Mesendoderm (in vitro differentiated cells): Measurements from ENCODE around the gene CCDC141.
A peak's percentile ranks its signal among the peaks of the same experiment; 100 is the strongest.

Experiments
- DNase-seq: peaks from one replicate; pipeline ENCODE4 v3.0.0; 2013
- H2AK5ac ChIP-seq: 2 replicates; pipeline ENCODE4 v1.6.1; 2013; ENCODE audit warnings: low read length, inconsistent platforms
- H2BK120ac ChIP-seq: 2 replicates; pipeline ENCODE4 v1.6.1; 2013; ENCODE audit warnings: low read depth, mild to moderate bottlenecking, low read length, moderate library complexity, mixed read lengths
- H2BK15ac ChIP-seq: replicated peaks from 2 replicates; pipeline ENCODE4 v1.6.1; 2013; ENCODE audit warnings: low read depth, mild to moderate bottlenecking, moderate library complexity
- H2BK5ac ChIP-seq: 2 replicates; pipeline ENCODE4 v1.6.1; 2013; ENCODE audit warnings: low read length, inconsistent platforms
- H3K18ac ChIP-seq: 2 replicates; pipeline ENCODE4 v1.6.1; 2013; ENCODE audit warnings: mild to moderate bottlenecking, low read length, mixed read lengths
- H3K23ac ChIP-seq: one replicate; pipeline ENCODE4 v1.6.1; 2013; ENCODE audit warnings: low read length
- H3K27ac ChIP-seq: 2 replicates; pipeline ENCODE4 v1.5.1; 2013; ENCODE audit warnings: low read depth, mild to moderate bottlenecking, inconsistent platforms, low read length, moderate library complexity
- H3K27me3 ChIP-seq: 2 replicates; pipeline ENCODE4 v1.6.1; 2013; ENCODE audit warnings: low read length, control low read depth, mild to moderate bottlenecking, inconsistent platforms; ENCODE audit not compliant: insufficient read depth, poor library complexity
- H3K36me3 ChIP-seq: 2 replicates; pipeline ENCODE4 v1.6.1; 2013; ENCODE audit warnings: low read length, inconsistent platforms; ENCODE audit not compliant: control insufficient read depth, insufficient read depth
- H3K4ac ChIP-seq: one replicate; pipeline ENCODE4 v1.6.1; 2013; ENCODE audit warnings: low read depth, mild to moderate bottlenecking, low read length, moderate library complexity
- H3K4me1 ChIP-seq: 2 replicates; pipeline ENCODE4 v1.6.1; 2013; ENCODE audit warnings: low read depth, low read length, inconsistent platforms; ENCODE audit not compliant: control insufficient read depth
- H3K4me2 ChIP-seq: 2 replicates; pipeline ENCODE4 v1.6.1; 2013; ENCODE audit warnings: low read length
- H3K4me3 ChIP-seq: 2 replicates; pipeline ENCODE4 v1.5.1; 2013; ENCODE audit warnings: mild to moderate bottlenecking, low read length
- H3K56ac ChIP-seq: one replicate; pipeline ENCODE4 v1.6.1; 2013; ENCODE audit warnings: low read length
- H3K79me1 ChIP-seq: 2 replicates; pipeline ENCODE4 v1.6.1; 2013; ENCODE audit warnings: low read length, inconsistent platforms
- H3K79me2 ChIP-seq: 2 replicates; pipeline ENCODE4 v1.6.1; 2013; ENCODE audit warnings: mild to moderate bottlenecking, low read length; ENCODE audit not compliant: control insufficient read depth, insufficient read depth
- H3K9ac ChIP-seq: 2 replicates; pipeline ENCODE4 v1.6.1; 2013; ENCODE audit warnings: low read length, inconsistent platforms
- H4K5ac ChIP-seq: one replicate; pipeline ENCODE4 v1.6.1; 2013; ENCODE audit warnings: low read length
- H4K8ac ChIP-seq: one replicate; pipeline ENCODE4 v1.6.1; 2013; ENCODE audit warnings: low read depth, mild to moderate bottlenecking, control low read depth, low read length, moderate library complexity
- WGBS: extraction: QIAGEN DNeasy Blood & Tissue Kit; methylation state at CpG from one replicate; pipeline ENCODE4 v1.1.7; 2013; ENCODE audit warnings: low lambda C conversion rate, missing lambda C conversion rate; ENCODE audit not compliant: insufficient coverage; ENCODE audit errors: extremely low coverage; 5-methylcytosine and 5-hydroxymethylcytosine counted together

Gene CCDC141

GRCh38 chr2:178881075-178881474 lies 168.9 kb downstream of the CCDC141 start:
- Histone ChIP-seq H2AK5ac (no peak overlapping the region), H3K18ac (no peak overlapping the region), H3K4ac (no peak overlapping the region), H3K79me1 (no peaks in the 10 kb centered on the region), H3K27ac (no peak overlapping the region), H4K5ac (no peak overlapping the region), H3K4me3 (no peak overlapping the region), H3K4me1 (no peaks in the 10 kb centered on the region), H3K27me3 (no peaks in the 10 kb centered on the region), H2BK5ac (no peak overlapping the region), H3K4me2 (no peak overlapping the region), H2BK15ac (no peak overlapping the region), H3K56ac (no peak overlapping the region), H4K8ac (no peak overlapping the region), H3K79me2 (no peaks in the 10 kb centered on the region), H2BK120ac (no peak overlapping the region), H3K9ac (no peak overlapping the region), H3K36me3 (no peaks in the 10 kb centered on the region), H3K23ac (no peak overlapping the region)
- no CpG with 5 or more reads among the region's 1 CpG for whole genome bisulfite sequencing
- DNase-seq, result no peak

- H3K4ac ChIP-seq, result no peak overlapping the region
Measured at GRCh38 chr2:178880257-178880656, 169.7 kb downstream of the CCDC141 start.

DNA sequence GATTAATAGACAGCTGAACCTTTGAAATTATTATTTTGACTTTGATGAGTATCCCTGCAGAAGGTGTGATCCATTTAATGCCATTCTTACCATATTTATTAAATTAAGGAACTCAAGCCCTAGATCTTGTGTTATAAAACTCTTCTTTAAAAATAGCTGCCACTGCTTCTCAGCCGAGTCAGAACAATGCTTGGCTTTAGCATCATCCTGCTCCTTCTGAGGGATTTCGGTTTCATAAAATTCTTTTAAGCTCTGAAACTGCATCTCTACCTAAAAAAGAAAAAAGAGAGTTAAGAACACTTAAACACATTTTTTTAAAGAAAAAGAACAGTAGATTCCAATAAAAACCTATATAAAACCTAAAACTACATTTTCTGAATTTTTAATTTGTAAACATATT lies 172.1 kb downstream of the CCDC141 start:
- WGBS, result no CpG with 5 or more reads among the region's 2 CpGs
- no peaks in the 10 kb centered on the region for H3K4me1 ChIP-seq
- H3K4me3 ChIP-seq, result no peak overlapping the region
- DNase-seq, result no peak
- no peak overlapping the region for H4K5ac ChIP-seq
- no peak overlapping the region for H3K18ac ChIP-seq
- H3K9ac ChIP-seq, result no peak overlapping the region
- H2BK120ac ChIP-seq, result no peak overlapping the region
- no peaks in the 10 kb centered on the region for H3K79me2 ChIP-seq
- H3K56ac ChIP-seq, result no peak overlapping the region
- no peak overlapping the region for H2BK5ac ChIP-seq
- H3K27me3 ChIP-seq, result no peaks in the 10 kb centered on the region
- no peak overlapping the region for H4K8ac ChIP-seq
- no peak overlapping the region for H3K4me2 ChIP-seq
- no peak overlapping the region for H2BK15ac ChIP-seq
- no peak overlapping the region for H3K23ac ChIP-seq
- no peak overlapping the region for H3K27ac ChIP-seq
- H3K4ac ChIP-seq, result no peak overlapping the region
- no peak overlapping the region for H2AK5ac ChIP-seq
- H3K36me3 ChIP-seq, result no peaks in the 10 kb centered on the region
- no peaks in the 10 kb centered on the region for H3K79me1 ChIP-seq

More at GRCh38 chr2:178880257-178880656, 169.7 kb downstream of the CCDC141 start:
- Histone ChIP-seq H3K36me3 (no peaks in the 10 kb centered on the region), H4K5ac (no peak overlapping the region), H2BK15ac (no peak overlapping the region), H3K9ac (no peak overlapping the region), H3K4me3 (no peak overlapping the region), H3K27me3 (no peaks in the 10 kb centered on the region), H3K79me1 (no peaks in the 10 kb centered on the region), H3K79me2 (no peaks in the 10 kb centered on the region), H2BK120ac (no peak overlapping the region), H2AK5ac (no peak overlapping the region), H4K8ac (no peak overlapping the region), H2BK5ac (no peak overlapping the region), H3K4me1 (no peaks in the 10 kb centered on the region), H3K56ac (no peak overlapping the region), H3K4me2 (no peak overlapping the region), H3K27ac (no peak overlapping the region), H3K23ac (no peak overlapping the region), H3K18ac (no peak overlapping the region)
- no CpG with 5 or more reads among the region's 3 CpGs for WGBS
- no peak for DNase-seq

DNA sequence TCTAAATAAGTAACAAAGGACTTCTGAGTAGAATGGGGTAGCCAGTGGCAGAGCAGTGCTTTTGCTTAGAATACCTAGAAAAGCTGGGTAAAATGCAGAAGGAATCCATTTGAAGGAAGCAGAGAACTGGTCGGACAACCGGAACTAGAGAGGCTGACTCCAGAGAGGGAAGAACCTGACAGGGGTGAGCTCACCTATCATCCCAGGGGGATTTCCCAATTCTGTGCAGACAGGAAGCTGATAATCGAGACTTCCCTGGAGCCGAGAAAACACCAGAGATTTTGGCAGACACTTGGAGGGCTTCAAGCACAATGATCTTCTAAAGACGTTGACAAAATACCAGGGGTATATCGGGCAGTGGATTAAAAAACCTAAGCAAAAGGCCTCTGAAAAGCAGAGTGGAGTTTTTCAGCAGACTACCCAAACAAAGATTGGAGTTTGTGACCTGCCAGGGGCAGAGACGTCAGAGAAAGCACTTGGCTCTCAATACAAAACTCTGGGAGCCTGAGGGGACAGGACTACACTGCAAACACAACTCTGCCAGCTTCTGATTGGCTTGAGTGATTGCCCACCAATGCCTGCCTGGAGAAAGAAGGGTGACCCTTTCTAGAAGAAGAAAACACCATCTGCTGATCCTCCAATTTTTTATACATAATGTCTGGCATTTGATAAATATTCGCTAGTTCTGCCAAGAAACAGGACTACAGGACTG lies 175.3 kb downstream of the CCDC141 start:
- no peak overlapping the region for H3K56ac ChIP-seq

DNA sequence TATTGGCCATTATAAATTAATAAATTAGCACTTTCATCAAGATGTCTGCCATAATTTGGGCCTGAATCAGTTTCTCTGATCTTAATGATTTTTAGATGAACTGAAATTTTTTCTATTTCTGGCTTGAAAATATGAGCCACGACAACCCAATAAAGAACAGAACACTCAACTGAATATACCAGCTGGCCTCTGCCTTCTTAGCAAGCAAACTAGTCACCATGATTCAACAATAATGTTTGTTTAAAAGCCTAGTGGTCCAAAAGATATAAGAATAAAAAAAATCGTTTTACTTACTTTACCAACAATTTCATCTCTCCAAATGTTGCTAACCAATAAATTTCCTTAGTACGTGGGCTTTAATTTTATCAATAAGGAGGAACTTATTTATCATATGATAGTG lies 176.0 kb downstream of the CCDC141 start:
- Histone ChIP-seq H3K79me1 (no peaks in the 10 kb centered on the region), H3K79me2 (no peaks in the 10 kb centered on the region), H3K18ac (no peak overlapping the region), H4K5ac (no peak overlapping the region), H3K4me2 (no peak overlapping the region), H3K56ac (no peak overlapping the region), H2BK5ac (no peak overlapping the region), H3K9ac (no peak overlapping the region), H3K23ac (no peak overlapping the region), H3K36me3 (no peaks in the 10 kb centered on the region), H3K27ac (no peak overlapping the region), H4K8ac (no peak overlapping the region), H2BK15ac (no peak overlapping the region), H2AK5ac (no peak overlapping the region), H3K4me3 (no peak overlapping the region), H3K4me1 (no peaks in the 10 kb centered on the region), H3K4ac (no peak overlapping the region), H2BK120ac (no peak overlapping the region), H3K27me3 (no peaks in the 10 kb centered on the region)
- 100% methylated on average over 2 of the region's 3 CpGs for WGBS
- DNase-seq, result no peak

More for the DNA sequence above, 175.3 kb downstream of the CCDC141 start:
- Histone ChIP-seq H3K9ac (no peak overlapping the region), H3K4me2 (no peak overlapping the region), H2BK120ac (no peak overlapping the region), H3K4me1 (no peaks in the 10 kb centered on the region), H3K18ac (no peak overlapping the region), H3K27ac (no peak overlapping the region), H2BK15ac (no peak overlapping the region), H3K36me3 (no peaks in the 10 kb centered on the region), H3K79me2 (no peaks in the 10 kb centered on the region), H3K79me1 (no peaks in the 10 kb centered on the region), H4K5ac (no peak overlapping the region), H3K4me3 (no peak overlapping the region), H3K4ac (no peak overlapping the region), H2BK5ac (no peak overlapping the region), H4K8ac (no peak overlapping the region), H3K23ac (no peak overlapping the region), H2AK5ac (no peak overlapping the region), H3K27me3 (no peaks in the 10 kb centered on the region)
- WGBS, result no CpG with 5 or more reads among the region's 8 CpGs
- DNase-seq, result peak; percentile 11

DNA sequence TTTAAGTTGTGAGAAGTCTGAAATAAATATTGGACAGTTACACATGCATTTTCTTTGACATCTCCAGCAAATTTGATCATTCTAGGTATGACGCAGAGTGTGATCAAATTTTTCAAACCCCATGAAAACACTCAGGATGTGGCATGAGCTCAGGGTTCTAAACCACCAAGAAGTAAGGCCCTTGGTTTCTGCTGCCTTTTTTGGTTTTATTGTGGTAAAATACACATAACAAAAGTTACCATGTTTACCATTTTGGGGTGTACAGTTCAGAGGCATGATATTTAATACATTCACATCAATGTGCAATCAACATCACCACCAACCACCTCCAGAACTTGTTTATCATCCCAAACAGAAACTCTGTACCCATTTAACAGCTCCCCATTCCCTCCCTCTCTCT lies 178.4 kb downstream of the CCDC141 start:
- Histone ChIP-seq H3K79me1 (no peaks in the 10 kb centered on the region), H3K27ac (no peak overlapping the region), H3K36me3 (no peaks in the 10 kb centered on the region), H3K18ac (no peak overlapping the region), H3K56ac (no peak overlapping the region), H4K5ac (no peak overlapping the region), H3K23ac (no peak overlapping the region), H2AK5ac (no peak overlapping the region), H3K4me3 (no peak overlapping the region), H2BK120ac (no peak overlapping the region), H2BK5ac (no peak overlapping the region), H3K4me1 (peaks cover 2% of the 10 kb centered on the region), H3K9ac (no peak overlapping the region), H3K4ac (no peak overlapping the region), H2BK15ac (no peak overlapping the region), H3K27me3 (no peaks in the 10 kb centered on the region), H3K79me2 (no peaks in the 10 kb centered on the region), H3K4me2 (no peak overlapping the region), H4K8ac (no peak overlapping the region)
- no peak for DNase-seq
- no CpG with 5 or more reads among the region's 1 CpG for WGBS
